C4-2B (cell line): ENCODE results near the gene XPR1.

Experiments used
- CTCF ChIP-seq: fragments of 450-650 bp; conservative IDR thresholded peaks from 2 replicates; pipeline ENCODE4 v1.5.1; 2017; ENCODE audit warnings: mild to moderate bottlenecking
- ZFX ChIP-seq: fragments of 450-650 bp; IDR thresholded peaks from 2 replicates; pipeline ENCODE4 v1.6.1; 2017

- TF ChIP-seq CTCF: no peak
- TF ChIP-seq ZFX: no peak
These were observed 286.7 kb downstream of the XPR1 start for GRCh38 chr1:180918519-180918918.
